BLaER1 (cell line): ENCODE data around the gene GSTO1.

Source experiments
- H3K27ac ChIP-seq: shearing (Covaris generic); formaldehyde crosslinking; 2 replicates; pipeline ENCODE4 v1.8.1; 2022
- H3K27me3 ChIP-seq: shearing (Covaris generic); formaldehyde crosslinking; 2 replicates; pipeline ENCODE4 v1.8.1; 2022
- H3K36me3 ChIP-seq: shearing (Covaris generic); formaldehyde crosslinking; 2 replicates; pipeline ENCODE4 v1.8.1; 2022
- H3K4me1 ChIP-seq: shearing (Covaris generic); formaldehyde crosslinking; 2 replicates; pipeline ENCODE4 v1.8.1; 2022
- H3K4me2 ChIP-seq: shearing (Covaris generic); formaldehyde crosslinking; 2 replicates; pipeline ENCODE4 v1.8.1; 2022
- H3K4me3 ChIP-seq: shearing (Covaris generic); formaldehyde crosslinking; 2 replicates; pipeline ENCODE4 v1.8.1; 2022
- H3K9ac ChIP-seq: shearing (Covaris generic); formaldehyde crosslinking; 2 replicates; pipeline ENCODE4 v1.8.1; 2022
- H3K9me3 ChIP-seq: shearing (Covaris generic); formaldehyde crosslinking; 2 replicates; pipeline ENCODE4 v1.8.1; 2022
- H4K20me1 ChIP-seq: shearing (Covaris generic); formaldehyde crosslinking; 2 replicates; pipeline ENCODE4 v1.8.1; 2022
- Cebpa-rat ChIP-seq: shearing (Covaris generic); IDR thresholded peaks from 2 replicates; pipeline ENCODE4 v1.8.1; 2022

Gene GSTO1

GRCh38 chr10:104254493-104255310 is at the start of gene GSTO1:
Gene GSTO1 (plus strand): TSS chr10:104254892. CDS start chr10:104254929, 37 bp downstream.
- Histone ChIP-seq H3K36me3 (peaks cover 25% of the 10 kb centered on the region), H3K4me3 (peak within 1 kb of the TSS; percentile 95), H3K4me1 (peaks cover 33% of the 10 kb centered on the region), H3K27me3 (no peaks in the 10 kb centered on the region), H4K20me1 (peaks cover 25% of the 10 kb centered on the region; the same call in 1 of the 2 replicates), H3K27ac (peak within 1 kb of the TSS; percentile 95), H3K9ac (peak within 1 kb of the TSS; percentile 92), H3K4me2 (peak within 1 kb of the TSS; percentile 82), H3K9me3 (no peaks in the 10 kb centered on the region)
- TF ChIP-seq Cebpa-rat = no peak

GRCh38 chr10:104208730-104209129 is 46.0 kb upstream of the GSTO1 start:
- H3K4me3 ChIP-seq = no peak overlapping the region
- H3K9me3 ChIP-seq = no peaks in the 10 kb centered on the region
- H3K4me2 ChIP-seq = no peak overlapping the region
- TF ChIP-seq Cebpa-rat = no peak
- H3K27me3 ChIP-seq = no peaks in the 10 kb centered on the region
- no peaks in the 10 kb centered on the region for H4K20me1 ChIP-seq
- no peaks in the 10 kb centered on the region for H3K4me1 ChIP-seq
- no peak overlapping the region for H3K9ac ChIP-seq
- H3K36me3 ChIP-seq = no peaks in the 10 kb centered on the region
- no peak overlapping the region for H3K27ac ChIP-seq

GRCh38 chr10:104209575-104210198 is 45.0 kb upstream of the GSTO1 start:
- no peaks in the 10 kb centered on the region for H3K27me3 ChIP-seq

GRCh38 chr10:104216631-104217030 is 38.1 kb upstream of the GSTO1 start:
- no peaks in the 10 kb centered on the region for H3K36me3 ChIP-seq
- H3K9me3 ChIP-seq = no peaks in the 10 kb centered on the region
- H3K4me1 ChIP-seq = peaks cover 34% of the 10 kb centered on the region
- H3K27ac ChIP-seq = no peak overlapping the region
- no peak for TF ChIP-seq Cebpa-rat
- no peak overlapping the region for H3K4me3 ChIP-seq
- no peak overlapping the region for H3K4me2 ChIP-seq
- H4K20me1 ChIP-seq = no peaks in the 10 kb centered on the region
- H3K9ac ChIP-seq = no peak overlapping the region
- H3K27me3 ChIP-seq = no peaks in the 10 kb centered on the region

More at GRCh38 chr10:104209575-104210198, 45.0 kb upstream of the GSTO1 start:
- H3K4me3 ChIP-seq = no peak overlapping the region
- H3K27ac ChIP-seq = no peak overlapping the region
- no peak overlapping the region for H3K4me2 ChIP-seq
- H4K20me1 ChIP-seq = no peaks in the 10 kb centered on the region
- no peak overlapping the region for H3K9ac ChIP-seq
- no peak for TF ChIP-seq Cebpa-rat
- H3K9me3 ChIP-seq = no peaks in the 10 kb centered on the region
- H3K36me3 ChIP-seq = no peaks in the 10 kb centered on the region
- no peaks in the 10 kb centered on the region for H3K4me1 ChIP-seq

GRCh38 chr10:104218751-104219150 is 35.9 kb upstream of the GSTO1 start:
- Histone ChIP-seq H3K9ac (no peak overlapping the region), H3K36me3 (no peaks in the 10 kb centered on the region), H3K4me2 (peak overlapping the region; percentile 68), H3K9me3 (no peaks in the 10 kb centered on the region), H4K20me1 (no peaks in the 10 kb centered on the region), H3K27me3 (no peaks in the 10 kb centered on the region), H3K27ac (peak overlapping the region; percentile 60), H3K4me3 (no peak overlapping the region; the same call in 1 of the 2 replicates), H3K4me1 (peaks cover 42% of the 10 kb centered on the region)
- TF ChIP-seq Cebpa-rat = no peak

- no peaks in the 10 kb centered on the region for H3K27me3 ChIP-seq
- TF ChIP-seq Cebpa-rat = no peak
- H3K4me1 ChIP-seq = peaks cover 54% of the 10 kb centered on the region
- H3K9me3 ChIP-seq = no peaks in the 10 kb centered on the region
- no peak overlapping the region for H3K27ac ChIP-seq
- no peaks in the 10 kb centered on the region for H4K20me1 ChIP-seq
- H3K4me2 ChIP-seq = no peak overlapping the region
- no peak overlapping the region for H3K9ac ChIP-seq
- H3K4me3 ChIP-seq = no peak overlapping the region
- no peaks in the 10 kb centered on the region for H3K36me3 ChIP-seq
Measured at GRCh38 chr10:104220522-104220921, 34.2 kb upstream of the GSTO1 start.

- Histone ChIP-seq H4K20me1 (no peaks in the 10 kb centered on the region), H3K4me2 (no peak overlapping the region), H3K4me1 (peaks cover 45% of the 10 kb centered on the region), H3K9me3 (no peaks in the 10 kb centered on the region), H3K36me3 (no peaks in the 10 kb centered on the region), H3K4me3 (no peak overlapping the region), H3K27ac (no peak overlapping the region), H3K9ac (no peak overlapping the region), H3K27me3 (no peaks in the 10 kb centered on the region)
- no peak for TF ChIP-seq Cebpa-rat
Measured at GRCh38 chr10:104223304-104223703, 31.4 kb upstream of the GSTO1 start.

- Histone ChIP-seq H3K36me3 (no peaks in the 10 kb centered on the region), H3K27me3 (peaks cover 30% of the 10 kb centered on the region), H3K9ac (no peak overlapping the region), H3K27ac (no peak overlapping the region), H3K4me2 (no peak overlapping the region), H3K4me3 (no peak overlapping the region), H4K20me1 (no peaks in the 10 kb centered on the region), H3K9me3 (peaks cover 39% of the 10 kb centered on the region), H3K4me1 (peaks cover 6% of the 10 kb centered on the region; the same call in 1 of the 2 replicates)
- no peak for TF ChIP-seq Cebpa-rat
Measured at GRCh38 chr10:104230490-104230889, 24.2 kb upstream of the GSTO1 start.

- Histone ChIP-seq H3K9me3 (peaks cover 47% of the 10 kb centered on the region), H3K36me3 (no peaks in the 10 kb centered on the region), H3K27ac (no peak within 1 kb of the TSS), H3K4me1 (peaks cover 6% of the 10 kb centered on the region; the same call in 1 of the 2 replicates), H4K20me1 (no peaks in the 10 kb centered on the region), H3K27me3 (peaks cover 30% of the 10 kb centered on the region), H3K4me2 (peak within 1 kb of the TSS; percentile 75), H3K9ac (peak within 1 kb of the TSS; percentile 40; the same call in 1 of the 2 replicates), H3K4me3 (peak within 1 kb of the TSS; percentile 70)
- TF ChIP-seq Cebpa-rat = no peak
Measured at GRCh38 chr10:104231784-104232612, 22.7 kb upstream of the GSTO1 start, which contains the start of gene CFAP43. Gene CFAP43 (minus strand): TSS chr10:104232364. CDS start chr10:104232246, 118 bp downstream.
